ENCODE measurements around the gene GYG2. TPM values are rescaled to one million over a fixed set of nuclear protein-coding genes. Genes with fewer than 3 reads are reported as not detected.

GYG2 gene
- total RNA-seq, 1 experiment from 2014 or later = 9.7 TPM

DNA sequence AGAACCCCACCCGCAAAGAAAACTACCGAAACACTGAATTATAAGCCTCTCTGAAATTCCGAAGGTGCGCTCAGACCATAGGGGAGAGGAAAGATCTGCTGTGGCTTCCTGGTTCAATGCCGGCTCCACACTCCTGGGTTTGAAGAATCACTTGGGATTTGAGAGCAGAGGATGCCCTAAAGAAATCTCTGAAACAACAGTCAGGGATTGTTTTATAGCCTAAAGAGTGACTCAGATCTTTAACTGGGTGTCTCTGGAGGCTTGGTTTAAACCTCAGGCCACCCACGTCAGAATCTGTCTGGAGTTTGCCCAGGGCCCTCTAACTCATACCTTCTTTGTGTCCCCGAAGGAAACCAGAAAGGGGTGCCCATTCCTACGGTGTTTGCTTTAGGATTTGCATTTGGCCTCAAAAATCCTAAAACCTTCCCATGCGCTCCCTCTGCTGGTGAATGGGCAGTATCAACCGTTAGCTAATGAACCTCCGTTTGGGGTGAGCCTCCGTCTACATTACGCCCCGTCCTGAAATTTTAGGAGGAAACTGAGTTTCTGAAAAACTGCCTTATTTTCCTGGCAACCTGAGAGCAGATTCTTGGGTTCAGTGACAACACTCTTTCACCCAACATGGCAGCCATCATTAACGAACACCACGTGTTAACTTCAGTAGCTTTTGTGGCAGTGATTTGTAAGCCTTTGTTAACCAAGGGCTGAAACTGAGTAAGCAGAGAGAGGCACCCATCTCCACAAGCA, 16.4 kb upstream of the GYG2 start:
- peak; percentile 64 for DNase-seq (ENCODE audit: extremely low read depth, low read depth)

DNA sequence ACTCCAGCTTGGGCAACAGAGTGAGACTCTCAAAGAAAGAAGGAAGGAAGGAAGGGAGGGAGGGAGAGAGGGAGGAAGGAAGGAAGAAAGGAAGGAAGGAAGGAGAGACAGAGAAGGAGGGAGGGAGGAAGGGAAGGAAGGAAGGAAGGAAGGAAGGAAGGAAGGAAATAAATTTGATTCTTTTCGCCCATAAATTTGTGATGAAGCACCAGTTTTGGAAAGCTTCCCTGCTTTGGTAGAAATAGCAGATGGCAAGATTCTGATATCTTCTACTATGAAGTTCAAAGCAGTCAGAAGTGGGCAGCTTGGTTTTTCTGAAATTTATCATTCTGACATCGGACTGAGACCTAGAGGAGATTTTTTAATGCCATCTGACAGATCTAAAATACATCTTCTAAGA, 11.7 kb upstream of the GYG2 start:
- no peak for DNase-seq (ENCODE audit: extremely low read depth, low read depth)

GRCh38 chrX:2819345-2820135, 9.2 kb upstream of the GYG2 start:
- peak; percentile 33 for DNase-seq (ENCODE audit: extremely low read depth, low read depth)

DNA sequence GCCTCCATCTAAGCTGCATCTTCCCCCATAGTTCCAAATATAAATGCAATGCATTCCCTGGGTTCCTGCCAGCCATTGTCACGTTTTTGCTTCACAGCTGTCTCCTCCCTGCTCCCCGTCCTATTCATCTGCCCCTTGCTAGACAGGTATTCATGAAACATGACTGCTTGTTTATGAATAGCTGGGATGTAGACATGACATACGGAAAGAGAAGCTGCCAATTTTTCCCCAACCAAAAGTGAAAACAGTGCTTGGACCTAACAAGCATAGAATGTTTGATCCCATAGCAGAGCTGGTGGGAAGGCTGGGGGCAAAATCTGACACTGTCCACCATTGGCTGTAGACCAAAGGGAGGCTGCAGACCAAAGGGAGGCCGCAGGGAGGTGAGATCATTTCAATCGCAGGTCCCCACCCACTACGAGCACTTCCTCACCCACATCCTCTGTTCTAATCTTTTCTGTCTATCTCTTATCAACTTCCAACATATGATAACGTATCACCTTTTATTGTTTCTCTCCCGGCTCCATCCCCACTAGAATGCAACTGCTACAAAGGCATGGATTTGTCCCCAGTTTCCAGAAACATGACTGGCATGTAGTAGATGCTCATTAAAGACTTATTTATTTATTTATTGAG, 8.5 kb upstream of the GYG2 start:
- no peak for DNase-seq (ENCODE audit: extremely low read depth, low read depth)

DNA sequence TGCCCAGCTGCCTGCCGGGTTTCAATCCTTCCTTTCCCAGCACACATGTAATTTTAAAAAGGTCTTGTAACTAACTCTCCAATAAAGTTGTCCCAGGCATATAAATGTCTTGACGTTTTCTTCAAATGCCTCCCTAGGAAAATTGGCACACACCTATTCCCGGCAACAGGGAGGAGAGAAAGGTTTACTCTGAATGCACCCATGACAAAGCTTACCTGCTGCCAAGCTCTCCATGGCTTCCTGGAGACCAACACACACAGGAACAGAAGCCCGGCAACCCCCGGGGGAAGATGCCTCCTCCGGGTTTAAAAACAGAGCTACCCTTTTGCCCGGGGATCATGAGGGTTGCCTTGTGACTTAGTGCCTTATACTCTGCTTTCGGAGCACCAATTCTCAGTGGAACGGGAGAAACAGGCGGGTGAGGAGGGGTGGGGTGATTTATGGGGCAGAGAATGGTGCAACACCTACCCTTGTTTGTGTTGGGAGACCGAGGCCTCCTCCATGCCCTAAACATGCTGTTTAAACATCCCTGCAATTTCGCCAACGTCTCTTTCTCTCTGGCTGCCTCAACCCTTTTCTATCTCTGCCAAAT, 4.8 kb upstream of the GYG2 start:
- no peak for DNase-seq (ENCODE audit: extremely low read depth, low read depth)

DNA sequence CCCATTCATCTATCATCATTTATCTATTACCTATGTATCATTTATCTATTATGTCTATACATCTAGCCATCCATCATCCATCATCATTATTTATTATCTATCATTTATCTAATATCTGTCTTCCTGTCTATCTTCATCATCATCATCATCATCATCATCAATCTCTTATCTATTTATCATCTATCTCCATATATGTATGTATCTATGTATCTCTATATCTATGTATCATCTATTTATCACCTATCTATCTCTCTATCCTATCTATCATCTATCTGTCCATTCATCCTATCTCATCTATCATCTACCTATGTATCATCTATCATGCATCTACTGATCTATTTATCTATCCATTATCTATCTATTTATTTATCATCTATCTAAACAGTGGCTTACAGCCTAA, 3.8 kb upstream of the GYG2 start:
- no peak for DNase-seq (ENCODE audit: extremely low read depth, low read depth)

GRCh38 chrX:2828959-2829411, 255 bp downstream of the GYG2 start:
- no peak for DNase-seq (ENCODE audit: extremely low read depth, low read depth)

DNA sequence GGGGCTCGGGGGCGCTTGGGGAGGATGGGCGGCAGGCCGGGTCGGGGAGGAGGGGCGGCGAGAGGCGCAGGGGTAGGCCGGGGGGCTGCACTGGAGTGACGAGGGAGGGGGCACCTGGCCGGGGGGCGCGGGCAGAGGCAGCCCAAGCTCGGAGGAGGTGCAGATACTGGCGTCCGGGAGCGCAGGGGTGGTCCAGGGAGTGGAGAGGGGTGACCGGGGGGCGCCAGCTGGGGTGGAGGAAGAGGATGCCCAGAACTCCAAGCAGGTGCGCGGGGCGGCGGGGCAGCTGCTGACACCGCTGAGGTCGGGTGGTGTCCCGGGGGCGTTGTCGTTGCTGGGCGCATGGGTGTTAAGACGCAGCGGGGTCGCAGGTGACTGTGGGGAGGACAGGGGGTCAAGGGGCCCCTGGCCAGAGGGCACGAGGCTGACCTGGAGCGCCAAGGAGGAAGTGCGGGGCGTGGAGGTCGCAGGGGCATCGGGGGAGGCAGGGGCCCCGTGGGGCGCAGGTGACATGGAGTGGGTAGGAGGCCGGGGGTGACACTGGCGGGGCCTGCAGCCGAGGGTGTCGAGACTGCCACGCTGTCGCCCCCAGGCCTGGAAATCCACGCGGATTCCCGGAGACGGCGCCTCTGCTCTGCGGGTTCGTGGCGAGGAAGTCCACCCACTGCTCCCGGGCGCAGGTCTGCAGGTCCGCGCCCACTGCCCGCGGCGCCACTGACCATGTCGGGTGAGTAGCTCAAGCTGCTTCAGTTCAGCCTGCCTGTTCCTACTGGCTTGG, 928 bp downstream of the GYG2 start:
- no peak for DNase-seq (ENCODE audit: extremely low read depth, low read depth)

DNA sequence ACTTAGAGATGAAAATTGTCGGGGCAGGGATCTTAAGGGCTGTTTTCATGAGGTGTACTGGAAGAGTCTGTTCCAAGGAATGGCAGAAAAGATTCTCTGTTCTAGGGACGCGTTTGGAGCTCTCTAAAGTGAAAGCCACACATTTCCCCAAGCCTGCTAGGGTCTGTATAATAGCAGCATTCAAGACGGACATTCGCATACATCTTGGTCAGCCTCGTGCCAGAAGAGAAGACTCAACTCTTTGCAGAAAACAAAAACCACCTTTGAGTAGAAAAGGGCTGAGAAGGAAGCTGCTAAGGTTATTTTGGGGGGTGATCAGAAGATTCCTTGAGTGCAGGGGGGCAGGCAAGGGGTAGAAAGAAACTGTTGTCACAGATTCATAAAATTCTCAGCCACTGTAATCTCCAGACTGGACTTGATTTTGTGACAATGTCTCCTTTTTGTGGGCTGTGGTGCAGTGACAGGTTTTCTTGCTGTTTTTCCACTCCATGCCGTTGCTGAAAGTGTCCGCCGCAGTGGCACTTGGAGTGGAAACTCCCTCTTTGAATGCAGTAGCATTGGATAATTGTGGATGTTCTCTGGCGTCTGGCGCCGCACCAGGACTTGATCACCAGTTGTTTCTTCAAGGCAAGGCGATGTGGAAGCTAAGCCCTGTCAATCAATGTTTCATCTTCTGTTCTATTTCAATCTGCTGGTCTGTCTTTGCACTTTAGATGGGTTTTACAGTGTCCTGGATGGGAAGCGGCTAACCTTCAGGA, 2.9 kb downstream of the GYG2 start:
- no peak for DNase-seq (ENCODE audit: extremely low read depth, low read depth)

DNA sequence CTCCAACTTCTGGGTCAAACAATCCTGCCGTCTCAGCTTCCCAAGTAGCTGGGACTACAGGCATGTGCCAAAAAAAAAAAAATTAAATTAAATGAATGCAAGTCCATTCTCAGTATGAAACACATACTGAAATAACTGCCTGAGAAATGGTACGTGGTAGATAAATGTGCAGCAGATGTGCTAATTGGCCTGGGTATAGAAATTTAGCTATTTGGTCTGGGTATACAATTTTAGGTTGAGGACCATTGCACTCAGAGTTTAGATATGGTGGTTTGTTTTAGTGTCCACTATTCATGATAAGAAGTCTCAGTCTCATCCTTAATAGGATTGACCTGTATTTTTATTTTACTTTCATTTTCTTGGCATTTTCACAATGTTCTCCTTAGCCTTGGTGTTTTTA, 9.2 kb downstream of the GYG2 start:
- DNase-seq (ENCODE audit: extremely low read depth, low read depth) = no peak

GRCh38 chrX:2840961-2841360, 12.2 kb downstream of the GYG2 start:
- no peak for DNase-seq (ENCODE audit: extremely low read depth, low read depth)

DNA sequence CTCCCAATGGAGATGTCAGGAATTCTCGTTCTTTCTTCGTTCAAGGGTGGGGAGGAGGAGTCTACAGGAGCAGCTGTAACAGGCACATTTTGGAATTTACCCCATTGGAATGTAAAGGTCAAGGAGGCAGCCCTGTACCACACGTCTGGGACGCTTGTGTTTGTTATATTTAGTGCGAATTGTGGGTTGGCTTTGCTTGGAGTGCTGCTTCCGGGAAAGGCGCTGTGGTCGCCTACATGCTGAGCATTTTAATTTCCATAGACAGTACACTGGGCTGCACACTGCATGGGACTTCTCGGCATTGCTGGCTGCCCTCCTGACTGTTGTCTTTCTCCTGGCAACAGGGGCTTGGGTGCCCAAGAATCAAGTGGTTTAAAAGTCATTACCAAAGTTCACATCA, 12.8 kb downstream of the GYG2 start:
- no peak for DNase-seq (ENCODE audit: extremely low read depth, low read depth)

GRCh38 chrX:2846992-2847391, 18.3 kb downstream of the GYG2 start:
- no peak for DNase-seq (ENCODE audit: extremely low read depth, low read depth)

DNA sequence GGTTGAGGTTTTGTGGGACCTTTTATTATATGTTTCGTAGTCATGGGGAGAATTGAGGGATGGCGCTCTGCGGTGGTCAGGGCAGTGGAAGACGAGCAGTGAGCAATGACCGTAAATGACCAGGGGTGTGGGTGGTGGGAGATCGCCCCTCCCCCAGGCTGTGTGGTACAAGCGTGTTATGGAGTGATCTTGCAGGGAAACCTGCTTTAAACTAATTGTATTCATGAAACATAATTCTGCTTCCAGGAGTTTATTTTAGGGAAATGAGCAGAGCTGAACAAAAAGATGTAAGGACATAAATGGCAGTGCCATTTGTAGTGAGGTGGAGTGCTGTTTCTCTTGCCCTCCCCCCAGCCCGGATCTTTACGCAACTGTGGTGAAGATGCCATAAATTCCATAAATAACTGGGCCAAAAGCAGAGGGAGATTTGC, 20.2 kb downstream of the GYG2 start:
- peak; percentile 69 for DNase-seq (ENCODE audit: extremely low read depth, low read depth)

- no peak for DNase-seq (ENCODE audit: extremely low read depth, low read depth)
These were observed 26.2 kb downstream of the GYG2 start for GRCh38 chrX:2854918-2855317.

GRCh38 chrX:2855761-2856160, 27.0 kb downstream of the GYG2 start:
- no peak for DNase-seq (ENCODE audit: extremely low read depth, low read depth)

GRCh38 chrX:2857566-2857965, 28.8 kb downstream of the GYG2 start:
- DNase-seq (ENCODE audit: extremely low read depth, low read depth) = no peak

GRCh38 chrX:2859197-2859797, 30.6 kb downstream of the GYG2 start:
- no peak for DNase-seq (ENCODE audit: extremely low read depth, low read depth)

GRCh38 chrX:2862404-2862803, 33.7 kb downstream of the GYG2 start:
- DNase-seq (ENCODE audit: extremely low read depth, low read depth) = no peak

Measured in NCI-H460 (cell line).